ENCODE measurements around the gene TOX2.

DNA sequence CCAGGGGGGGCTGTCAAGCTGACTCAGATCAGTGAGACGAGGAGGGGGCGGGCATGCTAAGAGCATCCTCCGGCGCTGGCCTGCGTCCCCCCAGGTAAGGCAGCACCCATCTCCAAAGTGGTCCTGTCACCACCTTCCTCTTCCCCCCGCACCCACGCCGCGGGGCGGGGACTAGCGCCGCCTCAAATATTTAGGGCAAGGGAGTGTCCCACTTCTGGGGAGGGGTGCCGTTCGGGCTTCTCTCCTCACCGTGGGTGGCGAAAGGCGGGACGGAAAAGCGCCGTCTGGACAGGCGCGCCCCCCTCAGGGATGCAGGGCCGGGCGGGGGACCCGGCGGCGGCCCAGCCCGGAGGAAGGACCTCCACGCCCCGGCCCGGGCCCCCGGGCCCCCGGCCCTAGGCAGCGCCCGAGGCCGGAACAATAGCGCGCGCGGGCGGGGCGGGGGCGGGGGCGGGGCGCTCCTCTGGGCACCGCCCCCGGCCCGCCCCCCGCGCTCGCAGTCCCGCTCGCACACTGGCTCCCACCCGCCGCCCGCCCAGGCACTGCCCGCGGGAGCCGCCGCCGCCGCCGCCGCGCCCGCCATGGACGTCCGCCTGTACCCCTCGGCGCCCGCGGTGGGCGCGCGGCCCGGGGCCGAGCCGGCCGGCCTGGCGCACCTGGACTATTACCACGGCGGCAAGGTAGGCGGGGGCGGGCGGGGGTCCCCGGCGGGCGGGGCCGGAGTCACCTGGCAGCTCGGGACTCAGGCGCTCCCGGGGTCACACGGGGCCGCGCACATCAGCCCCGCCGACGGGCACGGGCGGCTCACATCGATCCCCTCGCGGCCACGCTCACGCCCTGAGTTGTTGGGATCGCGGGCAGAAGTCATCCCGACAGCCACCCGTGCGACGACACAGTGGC lies at the start of gene TOX2:
- TF ChIP-seq, protein P1, sequence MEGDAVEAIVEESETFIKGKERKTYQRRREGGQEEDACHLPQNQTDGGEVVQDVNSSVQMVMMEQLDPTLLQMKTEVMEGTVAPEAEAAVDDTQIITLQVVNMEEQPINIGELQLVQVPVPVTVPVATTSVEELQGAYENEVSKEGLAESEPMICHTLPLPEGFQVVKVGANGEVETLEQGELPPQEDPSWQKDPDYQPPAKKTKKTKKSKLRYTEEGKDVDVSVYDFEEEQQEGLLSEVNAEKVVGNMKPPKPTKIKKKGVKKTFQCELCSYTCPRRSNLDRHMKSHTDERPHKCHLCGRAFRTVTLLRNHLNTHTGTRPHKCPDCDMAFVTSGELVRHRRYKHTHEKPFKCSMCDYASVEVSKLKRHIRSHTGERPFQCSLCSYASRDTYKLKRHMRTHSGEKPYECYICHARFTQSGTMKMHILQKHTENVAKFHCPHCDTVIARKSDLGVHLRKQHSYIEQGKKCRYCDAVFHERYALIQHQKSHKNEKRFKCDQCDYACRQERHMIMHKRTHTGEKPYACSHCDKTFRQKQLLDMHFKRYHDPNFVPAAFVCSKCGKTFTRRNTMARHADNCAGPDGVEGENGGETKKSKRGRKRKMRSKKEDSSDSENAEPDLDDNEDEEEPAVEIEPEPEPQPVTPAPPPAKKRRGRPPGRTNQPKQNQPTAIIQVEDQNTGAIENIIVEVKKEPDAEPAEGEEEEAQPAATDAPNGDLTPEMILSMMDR (IDR thresholded peaks at IDR 0.05; ENCODE audit: low read depth, low read length): no peak
- TF ChIP-seq EZH2phosphoT487 (IDR thresholded peaks at IDR 0.05; ENCODE audit: low read depth): no peak
